ENCODE data around the gene RFESD. TPM values are rescaled to one million over a fixed set of nuclear protein-coding genes. Genes with fewer than 3 reads are reported as not detected.

RFESD gene
- total and polyA plus RNA-seq, 2 of the 4 experiments (the other 2 are of a cell fraction) = 1.5 to 2.7 TPM

DNA sequence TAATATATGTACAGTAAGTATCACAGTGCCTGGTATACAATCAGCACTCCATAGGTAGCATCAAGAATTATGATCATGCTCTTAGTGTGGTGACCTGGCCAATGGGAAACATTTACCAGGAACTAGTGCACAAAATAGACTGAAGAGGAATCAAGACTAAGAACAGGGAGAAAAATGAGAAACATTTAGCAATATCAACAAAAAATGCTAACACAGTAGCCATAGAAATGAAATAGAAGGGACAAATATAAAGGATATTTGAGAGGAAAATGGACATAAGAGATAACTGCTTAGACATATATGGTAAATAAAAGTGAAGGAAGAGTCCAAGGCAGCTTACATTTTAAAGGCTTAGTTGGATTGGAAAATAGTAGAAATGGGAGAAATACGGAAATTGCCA lies 52.8 kb downstream of the RFESD start (continued):
- TF ChIP-seq FOS (IDR thresholded peaks at IDR 0.05; ENCODE audit: low read depth, low read length) (no peak), RFX5 (IDR thresholded peaks at IDR 0.05; ENCODE audit: low read depth, low read length) (no peak), MAZ (IDR thresholded peaks at IDR 0.05; ENCODE audit: borderline replicate concordance, low read depth, low read length) (no peak), POLR2A (IDR thresholded peaks at IDR 0.05; ENCODE audit: low read depth, low read length) (no peak), MXI1 (IDR thresholded peaks at IDR 0.05; ENCODE audit: borderline replicate concordance, low read depth, low read length) (no peak), MAFK (IDR thresholded peaks at IDR 0.05; ENCODE audit: low read depth, low read length) (no peak), CEBPB (IDR thresholded peaks at IDR 0.05; ENCODE audit: low read depth, low read length) (no peak), RAD21 (IDR thresholded peaks at IDR 0.05; ENCODE audit: low read length) (no peak)

DNA sequence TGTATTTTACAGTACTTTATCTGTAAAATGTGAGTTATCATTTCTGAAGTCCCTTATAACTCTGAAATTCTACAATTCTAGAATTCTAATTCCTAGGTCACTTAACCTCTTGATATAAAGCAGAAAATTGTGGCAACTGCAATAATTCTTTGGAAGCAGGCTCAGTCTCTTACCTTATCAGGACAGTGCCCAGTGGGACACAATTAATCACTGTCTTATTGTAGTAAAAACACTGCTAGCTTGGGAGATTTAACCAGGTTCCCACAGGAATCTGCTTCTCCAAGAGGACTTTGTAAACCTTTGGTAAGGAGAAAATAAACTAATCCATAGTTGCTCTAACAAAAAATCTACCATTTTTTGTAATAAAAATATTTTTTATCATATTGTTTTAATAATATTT lies 54.5 kb downstream of the RFESD start:
- H3K27me3 ChIP-seq (ENCODE audit: control insufficient read depth, insufficient read depth, low read length) = no peaks in the 10 kb centered on the region
- no peak overlapping the region for H3K14ac ChIP-seq (replicated peaks; ENCODE audit: low read depth, low read length)
- H3K79me1 ChIP-seq (ENCODE audit: low read depth in 1 of 2, low read length in 2 of 2) = no peaks in the 10 kb centered on the region
- dilution Hi-C loops (cut with HindIII; ENCODE audit: low sequenced_read_pairs, unreplicated experiment) = no loop called here
- H3K4me1 ChIP-seq (ENCODE audit: control insufficient read depth, insufficient read depth, low read length) = no peaks in the 10 kb centered on the region
- no peak overlapping the region for H3K56ac ChIP-seq (ENCODE audit: extremely low read depth, insufficient read depth, low read length)
- H2AFZ ChIP-seq (replicated peaks; ENCODE audit: low read length, poor library complexity) = no peak overlapping the region
- H2BK120ac ChIP-seq (ENCODE audit: low read depth, low read length) = no peak overlapping the region
- H3K23ac ChIP-seq (ENCODE audit: low read depth, low read length) = no peak overlapping the region
- H4K91ac ChIP-seq (ENCODE audit: insufficient read depth, low read depth, low read length) = no peak overlapping the region
- intact Hi-C loops (cut with micrococcal nuclease) = no loop called here
- BruUV-seq (replicated peaks) = no TSS peak
- H3K4me3 ChIP-seq (ENCODE audit: insufficient read depth, low read depth, low read length) = no peak overlapping the region
- TF ChIP-seq RCOR1 (IDR thresholded peaks at IDR 0.05; ENCODE audit: insufficient replicate concordance, low read length) = no peak
- TF ChIP-seq BHLHE40 (IDR thresholded peaks at IDR 0.05; ENCODE audit: low read depth, low read length) = no peak
- no peak for TF ChIP-seq RFX5 (IDR thresholded peaks at IDR 0.05; ENCODE audit: low read depth, low read length)
- TF ChIP-seq, protein P1, sequence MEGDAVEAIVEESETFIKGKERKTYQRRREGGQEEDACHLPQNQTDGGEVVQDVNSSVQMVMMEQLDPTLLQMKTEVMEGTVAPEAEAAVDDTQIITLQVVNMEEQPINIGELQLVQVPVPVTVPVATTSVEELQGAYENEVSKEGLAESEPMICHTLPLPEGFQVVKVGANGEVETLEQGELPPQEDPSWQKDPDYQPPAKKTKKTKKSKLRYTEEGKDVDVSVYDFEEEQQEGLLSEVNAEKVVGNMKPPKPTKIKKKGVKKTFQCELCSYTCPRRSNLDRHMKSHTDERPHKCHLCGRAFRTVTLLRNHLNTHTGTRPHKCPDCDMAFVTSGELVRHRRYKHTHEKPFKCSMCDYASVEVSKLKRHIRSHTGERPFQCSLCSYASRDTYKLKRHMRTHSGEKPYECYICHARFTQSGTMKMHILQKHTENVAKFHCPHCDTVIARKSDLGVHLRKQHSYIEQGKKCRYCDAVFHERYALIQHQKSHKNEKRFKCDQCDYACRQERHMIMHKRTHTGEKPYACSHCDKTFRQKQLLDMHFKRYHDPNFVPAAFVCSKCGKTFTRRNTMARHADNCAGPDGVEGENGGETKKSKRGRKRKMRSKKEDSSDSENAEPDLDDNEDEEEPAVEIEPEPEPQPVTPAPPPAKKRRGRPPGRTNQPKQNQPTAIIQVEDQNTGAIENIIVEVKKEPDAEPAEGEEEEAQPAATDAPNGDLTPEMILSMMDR (conservative IDR thresholded peaks at IDR 0.05; ENCODE audit: low read depth, low read length) = no peak
- TF ChIP-seq RAD21 (IDR thresholded peaks at IDR 0.05; ENCODE audit: low read length) = no peak
- TF ChIP-seq MXI1 (IDR thresholded peaks at IDR 0.05; ENCODE audit: borderline replicate concordance, low read depth, low read length) = no peak
- TF ChIP-seq NFE2L2 (IDR thresholded peaks at IDR 0.05; ENCODE audit: low read depth, low read length) = no peak
- TF ChIP-seq CEBPB (IDR thresholded peaks at IDR 0.05; ENCODE audit: low read depth, low read length) = no peak
- CTCF ChIA-PET = interaction anchor here (2.1 kb wide), 1 partner anchor 37 kb away, joined by 5 read pairs; no protein-coding TSS in a partner anchor
- no peak for ATAC-seq (ENCODE audit: low read depth)
- no peaks in the 10 kb centered on the region for H3K9me1 ChIP-seq (ENCODE audit: insufficient read depth, low read length)
- no peak overlapping the region for H2AK5ac ChIP-seq (ENCODE audit: low read depth, low read length)
- no peak overlapping the region for H2BK15ac ChIP-seq (ENCODE audit: low read depth, low read length)
- no peak overlapping the region for H3K27ac ChIP-seq (ENCODE audit: insufficient read depth, low read length)
- H4K5ac ChIP-seq (ENCODE audit: low read depth, low read length) = no peak overlapping the region
- POLR2A ChIA-PET (ENCODE audit: unreplicated experiment) = no interaction called here
- no peak overlapping the region for H3K4ac ChIP-seq (ENCODE audit: low read depth, low read length)
- no peak overlapping the region for H4K8ac ChIP-seq (ENCODE audit: low read depth in 2 of 2, low read length in 2 of 2)
- no peak overlapping the region for H2BK5ac ChIP-seq (ENCODE audit: low read depth, low read length, poor library complexity, severe bottlenecking)
- no peak overlapping the region for H2AK9ac ChIP-seq (replicated peaks; ENCODE audit: low read depth, low read length, poor library complexity)
- no peaks in the 10 kb centered on the region for H3K36me3 ChIP-seq (ENCODE audit: control insufficient read depth, insufficient read depth, low read length)
- DNase-seq = no peak
- no peak overlapping the region for H2BK20ac ChIP-seq (ENCODE audit: low read depth, low read length)
- no peak overlapping the region for H3K18ac ChIP-seq (ENCODE audit: low read depth, low read length)
- no peaks in the 10 kb centered on the region for H3K9me3 ChIP-seq (ENCODE audit: control insufficient read depth, insufficient read depth, low read length)
- no peak overlapping the region for H3K4me2 ChIP-seq (ENCODE audit: low read depth, low read length)
- in situ Hi-C loops (cut with MboI; ENCODE audit: low sequenced_read_pairs) = no loop called here
- H4K20me1 ChIP-seq (ENCODE audit: insufficient read depth, low read length) = no peaks in the 10 kb centered on the region
- no peak overlapping the region for H3K9ac ChIP-seq (ENCODE audit: low read depth, low read length)

Measured in IMR-90 (cell line).